HG03066 (cell line): ENCODE data around the gene C4orf50.
"Not testable (repeated sequence)": the region's sequence is repeated elsewhere in the genome, so short reads cannot be mapped to it uniquely, and the experiment has no call there.

Experiments used
- ATAC-seq: cut with Tn5 transposase; IDR thresholded peaks from one replicate; pipeline ENCODE4 v1.9.1; 2021; ENCODE audit warnings: low read depth; ENCODE audit not compliant: unreplicated experiment

C4orf50 gene

DNA sequence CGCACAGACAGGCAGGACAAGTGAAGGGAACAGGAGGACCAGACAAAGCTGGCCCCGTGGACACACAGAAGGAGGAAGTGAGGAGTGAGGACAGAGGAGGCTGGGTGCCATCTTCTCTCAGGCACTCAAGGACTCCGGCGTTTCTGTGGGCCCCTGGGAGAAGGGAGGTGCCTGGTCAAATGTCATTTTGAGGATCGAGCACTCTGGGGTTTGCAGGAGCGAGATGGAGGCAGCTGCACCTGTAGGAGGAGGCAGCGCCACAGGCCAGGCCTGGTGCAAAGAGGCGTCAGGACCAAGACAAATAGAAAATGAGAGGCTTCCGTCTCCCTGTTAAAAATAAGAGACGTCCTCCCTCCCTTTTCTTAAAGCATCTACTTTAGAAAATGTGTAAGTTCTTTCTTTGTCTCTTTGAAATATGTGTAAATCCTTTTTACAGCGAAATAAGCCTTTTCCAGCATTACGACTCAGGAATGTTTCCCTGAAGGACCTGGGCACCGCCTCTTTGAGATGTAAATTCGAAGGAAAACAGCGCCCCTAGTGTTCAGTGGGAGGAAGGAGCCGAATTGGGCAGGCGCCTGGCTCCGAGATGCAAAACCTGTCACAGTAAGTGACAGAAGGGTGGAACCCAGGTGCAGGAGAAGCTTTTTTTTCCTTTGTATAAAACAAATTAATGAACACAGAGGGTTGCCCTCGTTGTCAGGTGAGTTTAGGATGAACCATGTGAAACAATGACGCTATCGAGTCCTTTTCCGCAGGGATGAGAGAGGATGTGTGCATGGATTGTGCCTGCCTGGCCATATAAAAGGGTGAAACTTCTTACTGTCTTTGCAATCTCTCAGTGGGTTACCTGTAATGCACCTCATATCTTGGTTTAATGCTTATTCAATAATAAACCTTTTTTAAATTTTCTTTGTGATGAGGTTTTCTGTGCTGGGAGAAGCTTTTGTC is 1.4 kb upstream of the C4orf50 start:
- ATAC-seq = no peak

DNA sequence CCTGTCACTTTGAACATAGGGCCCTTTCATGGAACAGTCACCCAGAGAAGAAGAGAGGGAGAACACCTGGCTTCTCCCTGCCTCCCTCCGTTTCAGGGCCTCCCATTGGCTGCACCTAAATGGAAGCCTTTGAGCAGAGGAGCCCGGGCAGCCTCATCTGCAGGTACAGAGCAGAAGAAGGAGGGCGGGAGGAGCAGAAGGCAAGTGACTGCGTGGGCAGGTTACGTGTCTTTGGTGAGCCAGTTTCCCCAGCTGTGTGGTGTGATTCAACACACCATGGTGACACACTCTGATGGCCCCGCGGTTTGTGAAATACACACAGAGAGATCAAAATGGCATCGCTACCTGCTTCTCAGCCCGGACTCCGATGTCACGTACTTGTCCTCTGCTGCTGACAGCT is 431 bp downstream of the C4orf50 start:
- no peak for ATAC-seq

DNA sequence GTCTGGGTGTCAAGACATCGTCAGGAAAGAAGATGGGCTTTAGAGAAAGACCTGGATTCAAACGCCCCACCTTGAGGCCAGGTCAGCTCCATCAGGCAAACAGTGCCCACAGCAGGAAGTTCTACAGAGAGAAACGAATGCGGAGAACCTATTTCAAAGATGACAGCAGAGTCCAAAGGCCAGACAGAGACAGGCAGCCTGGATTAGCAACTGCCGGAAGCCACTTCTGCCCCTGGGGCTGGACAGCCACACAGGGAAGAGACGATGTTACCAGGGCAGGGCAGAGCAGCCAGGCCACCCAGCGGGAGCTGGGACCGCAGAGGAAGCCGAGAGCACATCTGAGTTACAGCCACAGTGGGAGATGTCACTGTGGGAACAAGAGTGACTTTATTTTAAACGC is 1.2 kb downstream of the C4orf50 start:
- ATAC-seq = no peak

DNA sequence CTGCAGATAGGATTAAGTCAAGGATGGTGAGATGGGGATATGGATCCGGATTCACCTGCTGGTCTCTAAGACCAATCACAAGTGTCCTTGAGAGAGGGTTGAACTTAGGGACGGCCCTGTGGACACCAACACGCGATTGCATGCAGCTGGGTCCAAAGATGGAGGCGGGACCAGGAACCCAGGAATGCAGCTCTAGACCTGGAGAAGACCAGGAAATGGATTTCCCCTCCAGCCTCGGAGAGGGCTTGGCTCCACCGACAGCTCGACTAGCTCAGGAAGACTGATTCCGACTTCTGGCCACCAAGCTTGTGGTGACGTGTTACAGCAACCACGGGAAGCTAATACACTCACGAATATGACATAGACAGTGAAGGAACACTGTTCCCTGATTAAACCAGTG is 4.7 kb downstream of the C4orf50 start:
- ATAC-seq = no peak

DNA sequence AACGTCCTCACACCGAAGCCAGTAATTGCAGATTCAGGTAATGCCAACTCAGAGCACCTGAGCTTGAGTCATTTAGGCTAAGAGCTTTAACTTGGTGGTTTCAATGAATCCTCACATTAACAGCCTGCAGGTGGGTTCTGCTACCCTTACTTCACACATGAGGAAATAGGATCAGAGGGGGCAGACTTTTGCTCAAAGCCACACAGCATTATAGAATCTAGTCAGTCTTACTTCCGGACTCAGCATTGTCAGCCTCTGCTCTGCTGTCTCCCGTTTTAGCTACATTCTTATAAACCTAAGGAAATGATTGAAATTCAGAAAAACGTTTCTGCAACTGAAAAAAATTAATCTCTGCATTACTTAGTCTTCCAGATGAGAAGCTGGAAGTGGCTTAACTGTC is 6.0 kb downstream of the C4orf50 start:
- ATAC-seq = no peak

DNA sequence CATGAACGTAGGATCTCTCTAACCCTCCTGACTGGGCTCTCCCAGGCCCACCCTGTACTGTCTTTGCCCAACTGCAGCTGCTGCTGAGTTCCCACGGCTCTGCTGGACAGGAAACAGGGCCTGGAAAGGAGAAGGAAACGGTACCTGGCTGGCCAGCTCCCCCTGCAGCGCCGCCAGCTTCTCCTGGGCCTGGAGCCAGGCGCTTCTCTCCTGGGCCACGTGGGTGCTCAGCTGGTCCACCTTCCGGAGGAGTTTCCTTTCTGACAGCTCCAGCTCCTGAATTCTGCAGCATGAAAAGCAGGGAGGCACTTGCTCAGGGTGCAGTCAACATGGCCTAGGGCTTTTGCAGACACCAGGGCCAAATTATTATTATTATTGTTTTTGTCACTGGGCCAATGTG is 6.5 kb downstream of the C4orf50 start:
- no peak for ATAC-seq

DNA sequence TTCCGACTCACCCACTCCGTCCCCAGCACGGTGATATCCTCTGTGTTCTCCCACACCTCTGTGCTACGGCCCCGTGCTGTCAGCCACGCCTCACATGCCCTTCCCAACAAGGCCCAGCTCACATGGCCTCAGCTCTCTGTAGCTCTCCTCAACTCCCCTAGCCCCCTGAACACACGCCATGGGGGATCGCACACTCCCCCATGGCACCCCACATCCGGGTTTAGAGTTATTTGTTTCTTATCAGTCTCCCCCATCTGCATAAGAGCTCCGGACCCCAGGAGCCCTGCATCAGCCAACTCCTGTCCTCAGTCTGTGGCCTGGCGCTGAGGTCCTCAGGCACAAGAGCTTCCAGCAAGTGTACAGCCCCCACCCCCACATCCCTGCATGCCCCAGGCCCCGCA is 7.0 kb downstream of the C4orf50 start:
- ATAC-seq = no peak

DNA sequence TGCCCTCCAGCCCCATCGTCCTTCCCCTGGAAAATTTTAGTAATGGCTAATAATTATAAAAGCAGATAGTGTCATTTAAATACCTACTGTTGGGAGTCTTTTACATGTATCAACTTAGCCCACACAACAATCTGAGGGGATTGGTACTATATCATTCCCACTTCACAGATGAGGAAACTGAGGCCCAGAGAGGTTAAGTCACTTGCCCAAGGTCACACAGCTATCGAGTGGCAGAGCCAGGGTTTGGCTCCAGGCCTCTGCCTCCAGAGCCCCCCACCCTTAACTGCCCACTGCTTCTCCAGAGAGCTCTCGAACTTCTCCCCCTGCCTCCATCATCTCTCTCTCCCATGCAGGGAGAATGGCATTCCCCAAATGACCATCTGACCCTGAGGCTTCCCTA is 7.4 kb downstream of the C4orf50 start:
- no peak for ATAC-seq

DNA sequence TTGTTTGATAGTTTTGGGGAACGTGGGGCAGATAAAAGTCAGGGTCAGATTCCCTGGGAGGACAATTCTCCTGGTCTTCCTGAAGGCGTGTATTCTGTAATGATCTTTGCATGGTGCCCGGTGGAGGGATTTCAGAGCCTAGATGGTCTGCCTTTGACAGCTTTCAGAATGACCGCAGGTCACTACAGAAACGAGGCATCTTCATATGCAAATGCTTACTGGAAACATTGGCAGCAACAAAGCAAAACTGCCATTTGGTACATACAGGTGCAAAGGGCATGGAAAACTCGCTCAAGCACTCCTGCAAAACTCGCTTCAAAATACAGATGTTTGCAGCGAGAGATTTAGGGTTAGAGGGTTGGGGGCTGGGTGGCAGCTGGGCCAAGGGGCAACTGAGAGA is 8.8 kb downstream of the C4orf50 start:
- ATAC-seq = no peak

DNA sequence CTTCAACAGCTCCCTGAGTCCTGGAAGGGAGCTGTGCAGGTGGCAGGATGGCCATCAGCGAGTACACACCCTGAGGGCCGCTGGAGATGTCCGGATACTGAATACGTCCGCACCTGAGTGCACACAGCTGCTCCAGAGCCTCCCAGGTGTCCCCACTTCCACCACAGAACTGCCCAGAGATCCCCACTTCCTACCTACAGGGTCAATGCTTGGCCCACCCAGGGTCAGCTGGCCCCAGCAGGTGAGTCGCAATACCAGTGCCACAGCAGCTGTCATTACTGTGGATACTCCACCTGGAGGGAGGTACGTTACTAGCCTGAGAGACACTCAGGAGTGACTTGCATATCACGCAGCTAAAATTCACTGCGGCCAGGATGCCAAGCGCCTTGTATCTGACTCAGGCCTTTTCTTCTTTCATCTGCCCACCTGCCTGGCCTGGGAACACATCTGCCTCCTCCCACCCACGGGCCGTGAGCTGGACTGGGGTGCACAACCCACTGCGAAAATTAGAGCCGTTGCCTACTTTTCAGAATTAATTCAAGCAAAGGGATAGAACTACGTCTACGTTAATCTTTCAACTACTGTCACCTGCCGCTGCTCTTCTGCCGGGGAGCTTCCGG is 9.4 kb downstream of the C4orf50 start:
- ATAC-seq = no peak

DNA sequence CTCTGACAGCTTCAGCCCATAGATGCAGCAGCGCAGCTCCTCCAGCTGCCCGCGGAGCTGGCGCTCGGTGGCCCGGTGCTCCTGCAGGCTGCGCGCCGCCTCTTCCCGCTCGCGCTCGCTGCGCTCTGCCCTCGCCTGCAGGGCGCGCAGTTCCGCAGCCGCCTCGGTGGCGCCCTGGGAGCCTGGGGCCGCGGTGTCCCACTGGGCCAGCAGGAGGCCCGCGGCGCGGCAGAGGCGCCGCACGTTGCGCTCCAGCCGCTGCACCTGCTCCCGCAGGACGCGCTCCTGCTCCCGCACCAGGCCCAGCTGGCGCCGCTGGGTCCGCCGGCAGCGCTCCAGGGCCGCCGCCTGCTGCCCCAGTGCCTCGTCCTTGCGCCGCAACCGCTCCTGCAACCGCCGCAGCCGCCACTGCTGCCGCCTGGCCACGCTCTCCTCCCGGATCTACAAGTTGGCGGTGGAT is 10.1 kb downstream of the C4orf50 start:
- no peak for ATAC-seq

DNA sequence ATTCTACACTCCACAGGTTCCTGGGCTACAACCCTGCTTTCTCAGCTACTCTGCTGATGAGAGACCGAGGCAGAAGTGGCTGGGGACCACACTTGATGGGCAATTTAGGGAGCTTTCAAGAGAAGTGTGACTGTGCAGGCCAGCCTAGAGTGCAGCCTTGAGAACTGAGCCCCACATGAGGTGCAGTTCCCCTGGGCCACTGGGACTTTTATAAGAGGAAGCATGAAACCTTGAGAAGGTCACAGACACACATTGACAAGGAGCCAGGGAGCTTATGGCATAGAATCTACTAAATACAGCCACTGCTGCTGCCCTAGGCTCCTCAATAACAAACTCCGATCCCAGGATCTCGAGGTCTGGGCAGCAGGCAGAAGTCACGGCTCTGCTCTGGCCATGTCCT is 13.1 kb downstream of the C4orf50 start:
- ATAC-seq = no peak

DNA sequence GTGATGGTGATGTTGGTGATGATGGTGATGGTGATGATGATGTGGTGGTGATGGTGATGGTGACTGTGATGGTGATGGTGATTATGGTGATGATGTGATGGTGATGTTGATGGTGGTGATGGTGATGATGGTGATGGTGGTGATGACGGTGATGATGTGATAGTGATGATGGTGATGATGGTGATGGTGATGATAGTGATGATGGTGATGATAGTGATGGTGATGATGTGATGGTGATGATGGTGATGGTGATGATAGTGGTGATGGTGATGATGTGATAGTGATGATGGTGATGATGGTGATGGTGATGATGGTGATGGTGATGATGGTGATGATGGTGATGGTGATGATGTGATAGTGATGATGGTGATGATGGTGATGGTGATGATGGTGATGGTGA is 14.7 kb downstream of the C4orf50 start:
- ATAC-seq = not testable (repeated sequence)

DNA sequence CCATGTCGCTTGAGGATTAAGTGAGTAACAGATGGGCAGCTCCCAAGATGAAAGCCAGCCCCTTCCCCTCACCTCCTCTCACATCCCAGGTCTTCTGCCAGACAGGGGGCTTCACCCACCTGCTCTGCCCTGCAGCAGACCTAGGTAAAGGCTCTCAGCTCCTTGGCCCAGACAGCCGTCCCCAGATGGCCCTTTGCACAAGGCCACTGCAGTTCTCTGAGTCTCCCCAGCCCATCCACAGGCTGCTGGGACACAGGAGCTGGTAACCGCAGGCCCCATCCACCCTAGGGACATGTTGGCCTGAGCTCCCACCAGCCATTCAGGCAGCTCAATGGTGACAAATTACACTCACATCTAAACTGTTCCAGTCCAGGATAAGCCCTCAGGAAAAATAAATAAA is 15.3 kb downstream of the C4orf50 start:
- no peak for ATAC-seq

DNA sequence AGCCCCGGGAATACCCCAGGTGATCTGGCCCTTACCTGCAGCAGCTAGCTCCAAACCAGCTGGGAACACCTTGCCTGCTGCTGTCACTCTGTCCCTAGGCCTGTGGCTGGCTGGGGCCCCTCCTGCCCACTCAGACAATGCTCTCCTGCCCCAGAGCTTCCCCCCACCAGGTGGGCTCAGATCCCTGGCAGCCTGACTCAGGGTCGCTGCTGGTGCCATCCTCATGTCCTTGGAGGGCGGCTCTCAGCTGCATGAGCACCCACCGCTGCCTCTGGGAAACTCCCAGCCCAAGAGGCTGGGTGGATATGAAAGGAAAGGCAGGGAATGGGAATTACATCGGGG is 15.8 kb downstream of the C4orf50 start:
- ATAC-seq = no peak

DNA sequence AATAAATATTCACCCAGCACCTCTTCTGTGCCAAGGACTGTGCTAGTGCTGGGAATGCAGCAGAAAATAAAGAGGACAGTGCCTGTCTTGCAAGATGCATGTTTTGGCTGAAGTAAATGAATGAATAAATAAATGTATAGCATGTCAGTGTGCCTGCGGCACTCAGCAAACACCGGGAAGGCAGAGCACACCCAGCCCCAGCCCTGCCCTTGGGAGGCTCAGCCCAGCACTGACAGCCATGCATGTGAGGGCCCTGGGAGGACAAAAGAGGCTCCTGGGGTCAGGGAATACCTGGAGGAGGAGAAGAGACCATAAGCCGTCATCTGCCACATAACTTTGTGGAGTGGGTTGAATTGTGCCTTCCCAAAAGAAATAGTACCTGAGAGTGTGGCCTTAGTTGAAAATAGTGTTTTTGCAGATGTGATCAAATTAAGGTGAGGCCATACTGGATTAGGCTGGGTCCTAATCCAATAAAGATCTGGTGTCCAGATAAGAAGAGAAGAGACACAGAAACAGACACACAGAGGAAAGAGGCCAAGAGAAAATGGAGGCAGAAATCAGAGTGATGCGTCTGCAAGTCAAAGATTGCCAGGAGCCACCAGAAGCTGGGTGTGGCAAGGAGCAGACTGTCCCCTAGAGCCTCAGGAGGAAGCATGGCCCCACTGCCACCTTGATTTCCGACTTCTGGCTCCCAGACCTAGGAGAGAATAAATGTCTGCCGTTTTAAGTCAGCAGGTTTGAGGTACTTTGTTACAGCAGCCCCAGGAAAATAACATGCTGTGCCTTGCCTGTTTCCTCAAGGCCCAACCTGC is 16.3 kb downstream of the C4orf50 start:
- ATAC-seq = no peak

DNA sequence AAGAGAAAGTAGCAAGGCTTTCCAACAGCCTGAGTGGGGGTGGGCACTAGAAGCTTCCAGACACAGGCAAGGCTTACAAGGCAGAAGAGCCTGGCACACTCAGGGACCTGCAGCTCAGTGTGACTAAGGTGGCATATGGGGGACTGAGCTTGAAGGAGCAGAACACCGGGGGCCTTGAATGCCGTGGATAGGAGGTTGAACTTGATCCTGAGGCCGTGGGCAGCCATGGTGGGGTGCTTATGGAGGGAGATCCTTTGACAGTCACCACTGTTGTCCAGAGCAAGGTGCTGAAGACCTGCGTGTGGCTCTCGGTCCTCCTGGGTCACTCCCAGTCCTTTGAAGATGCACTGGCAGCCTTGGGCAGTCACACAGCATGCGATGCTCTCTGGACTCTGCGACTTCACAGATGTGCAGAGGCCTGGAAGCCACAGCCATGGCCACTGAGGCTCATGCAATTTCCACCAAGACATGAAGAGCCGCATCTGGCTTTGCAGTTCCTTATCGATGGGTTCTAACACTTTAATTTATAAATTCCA is 18.3 kb downstream of the C4orf50 start:
- no peak for ATAC-seq

DNA sequence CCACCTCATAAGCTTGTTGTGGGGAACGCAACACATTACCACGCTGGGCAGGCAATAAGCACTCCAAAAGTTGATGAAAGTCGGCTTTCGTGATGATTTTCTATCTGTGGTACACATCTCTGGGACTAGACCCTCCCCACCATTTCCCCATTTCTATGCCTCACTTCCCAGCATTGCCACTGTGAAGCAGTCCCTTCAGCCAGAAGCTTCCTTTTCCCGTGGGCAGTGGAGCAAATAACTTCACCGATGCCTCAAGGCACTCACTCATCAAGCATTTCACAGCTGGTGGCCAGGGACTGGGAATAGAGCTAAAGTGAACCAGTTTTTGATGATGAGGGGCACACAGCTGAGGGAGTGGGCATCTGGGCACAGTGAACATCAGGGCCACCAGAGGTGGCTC is 18.9 kb downstream of the C4orf50 start:
- no peak for ATAC-seq

DNA sequence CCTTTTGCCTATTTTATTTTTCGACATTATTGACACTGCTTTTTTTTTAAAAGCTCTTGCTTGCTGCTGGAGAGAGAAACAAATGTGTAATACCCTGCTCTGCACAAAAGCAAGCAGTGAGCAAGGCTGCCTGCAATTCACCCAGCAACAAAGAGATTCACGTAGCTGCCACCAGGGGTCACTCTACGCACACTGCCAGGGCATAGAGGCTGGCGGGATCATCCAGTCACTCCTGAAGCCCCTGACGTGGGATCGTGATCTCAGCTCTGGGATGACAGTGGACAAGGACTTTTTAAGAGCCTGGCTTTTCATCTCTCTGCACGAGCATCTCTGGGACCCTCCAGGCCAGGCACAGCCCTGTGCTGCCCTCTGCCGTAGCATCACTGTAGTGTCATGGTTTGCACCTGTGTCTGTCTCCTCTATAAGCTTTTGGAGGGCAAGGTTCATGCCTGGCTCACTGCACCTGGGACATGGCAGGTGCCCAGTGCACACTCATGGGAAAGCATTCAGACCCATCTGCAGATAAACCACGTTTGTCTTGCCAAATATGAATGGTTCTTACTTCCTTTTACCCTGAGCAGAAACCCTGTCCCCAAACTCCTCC is 19.8 kb downstream of the C4orf50 start:
- ATAC-seq = no peak

DNA sequence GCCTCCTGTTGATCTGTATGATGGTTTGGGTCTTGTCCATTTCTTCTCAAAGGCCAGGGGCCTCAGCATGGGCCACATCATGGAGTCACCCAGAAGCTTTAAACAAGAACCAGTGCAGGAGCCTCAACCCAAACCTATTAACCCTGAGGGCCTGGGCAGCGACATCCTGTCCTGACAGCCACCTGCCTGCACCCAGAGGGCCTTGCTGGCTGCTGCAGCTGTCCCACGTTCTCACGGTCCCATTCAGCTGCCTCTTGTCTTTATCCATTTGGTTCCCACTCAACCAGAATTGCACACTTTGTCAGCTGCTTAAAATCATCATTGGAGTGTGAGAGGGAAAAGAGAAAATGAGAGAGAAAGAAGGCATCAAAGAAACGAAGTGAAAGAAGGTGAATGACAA is 21.6 kb downstream of the C4orf50 start:
- ATAC-seq = no peak
